ENCODE results near the gene CRHR2.

DNA sequence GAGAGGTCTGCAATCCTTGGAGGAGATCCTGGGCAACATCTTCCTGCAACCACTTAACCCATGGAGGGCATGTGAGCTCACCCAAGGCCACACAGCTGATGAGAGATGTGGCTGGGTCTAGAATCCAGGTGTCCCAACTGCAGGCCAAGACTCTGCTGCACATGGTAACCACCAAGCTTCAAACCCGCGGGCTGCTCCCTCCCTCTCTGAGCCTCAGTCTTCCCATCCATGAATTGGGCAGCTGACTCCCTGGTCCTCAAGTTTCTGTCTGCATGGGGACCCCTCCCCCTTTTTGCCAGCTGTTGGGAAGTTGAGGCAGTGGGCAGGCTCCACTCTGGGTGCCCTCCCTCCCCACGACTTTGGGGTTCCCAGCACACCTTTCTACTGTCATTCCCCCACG is 48.7 kb upstream of the CRHR2 start:
- TF ChIP-seq, protein P1, sequence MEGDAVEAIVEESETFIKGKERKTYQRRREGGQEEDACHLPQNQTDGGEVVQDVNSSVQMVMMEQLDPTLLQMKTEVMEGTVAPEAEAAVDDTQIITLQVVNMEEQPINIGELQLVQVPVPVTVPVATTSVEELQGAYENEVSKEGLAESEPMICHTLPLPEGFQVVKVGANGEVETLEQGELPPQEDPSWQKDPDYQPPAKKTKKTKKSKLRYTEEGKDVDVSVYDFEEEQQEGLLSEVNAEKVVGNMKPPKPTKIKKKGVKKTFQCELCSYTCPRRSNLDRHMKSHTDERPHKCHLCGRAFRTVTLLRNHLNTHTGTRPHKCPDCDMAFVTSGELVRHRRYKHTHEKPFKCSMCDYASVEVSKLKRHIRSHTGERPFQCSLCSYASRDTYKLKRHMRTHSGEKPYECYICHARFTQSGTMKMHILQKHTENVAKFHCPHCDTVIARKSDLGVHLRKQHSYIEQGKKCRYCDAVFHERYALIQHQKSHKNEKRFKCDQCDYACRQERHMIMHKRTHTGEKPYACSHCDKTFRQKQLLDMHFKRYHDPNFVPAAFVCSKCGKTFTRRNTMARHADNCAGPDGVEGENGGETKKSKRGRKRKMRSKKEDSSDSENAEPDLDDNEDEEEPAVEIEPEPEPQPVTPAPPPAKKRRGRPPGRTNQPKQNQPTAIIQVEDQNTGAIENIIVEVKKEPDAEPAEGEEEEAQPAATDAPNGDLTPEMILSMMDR (IDR thresholded peaks at IDR 0.05; ENCODE audit: poor library complexity, severe bottlenecking) = no peak
- no peak for TF ChIP-seq TAF1 (IDR thresholded peaks at IDR 0.05; ENCODE audit: low read depth)
- TF ChIP-seq, protein P2, sequence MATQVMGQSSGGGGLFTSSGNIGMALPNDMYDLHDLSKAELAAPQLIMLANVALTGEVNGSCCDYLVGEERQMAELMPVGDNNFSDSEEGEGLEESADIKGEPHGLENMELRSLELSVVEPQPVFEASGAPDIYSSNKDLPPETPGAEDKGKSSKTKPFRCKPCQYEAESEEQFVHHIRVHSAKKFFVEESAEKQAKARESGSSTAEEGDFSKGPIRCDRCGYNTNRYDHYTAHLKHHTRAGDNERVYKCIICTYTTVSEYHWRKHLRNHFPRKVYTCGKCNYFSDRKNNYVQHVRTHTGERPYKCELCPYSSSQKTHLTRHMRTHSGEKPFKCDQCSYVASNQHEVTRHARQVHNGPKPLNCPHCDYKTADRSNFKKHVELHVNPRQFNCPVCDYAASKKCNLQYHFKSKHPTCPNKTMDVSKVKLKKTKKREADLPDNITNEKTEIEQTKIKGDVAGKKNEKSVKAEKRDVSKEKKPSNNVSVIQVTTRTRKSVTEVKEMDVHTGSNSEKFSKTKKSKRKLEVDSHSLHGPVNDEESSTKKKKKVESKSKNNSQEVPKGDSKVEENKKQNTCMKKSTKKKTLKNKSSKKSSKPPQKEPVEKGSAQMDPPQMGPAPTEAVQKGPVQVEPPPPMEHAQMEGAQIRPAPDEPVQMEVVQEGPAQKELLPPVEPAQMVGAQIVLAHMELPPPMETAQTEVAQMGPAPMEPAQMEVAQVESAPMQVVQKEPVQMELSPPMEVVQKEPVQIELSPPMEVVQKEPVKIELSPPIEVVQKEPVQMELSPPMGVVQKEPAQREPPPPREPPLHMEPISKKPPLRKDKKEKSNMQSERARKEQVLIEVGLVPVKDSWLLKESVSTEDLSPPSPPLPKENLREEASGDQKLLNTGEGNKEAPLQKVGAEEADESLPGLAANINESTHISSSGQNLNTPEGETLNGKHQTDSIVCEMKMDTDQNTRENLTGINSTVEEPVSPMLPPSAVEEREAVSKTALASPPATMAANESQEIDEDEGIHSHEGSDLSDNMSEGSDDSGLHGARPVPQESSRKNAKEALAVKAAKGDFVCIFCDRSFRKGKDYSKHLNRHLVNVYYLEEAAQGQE (IDR thresholded peaks at IDR 0.05; ENCODE audit: borderline replicate concordance) = no peak
- TF ChIP-seq EZH2 (IDR thresholded peaks at IDR 0.05; ENCODE audit: borderline replicate concordance, insufficient read depth, low read length, poor library complexity, severe bottlenecking) = no peak
- no peak for TF ChIP-seq SMC3 (conservative IDR thresholded peaks at IDR 0.05; ENCODE audit: poor library complexity)

Data from neural cell (in vitro differentiated cells).